GM12892 (cell line): ENCODE results near the gene RBM4.

Source experiments
- POLR2A ChIP-seq: IDR thresholded peaks from 2 replicates; pipeline ENCODE4 v1.6.1; 2011; ENCODE audit warnings: low read depth, low read length, control low read depth
- POLR2AphosphoS5 ChIP-seq: IDR thresholded peaks from 2 replicates; pipeline ENCODE4 v1.6.1; 2011; ENCODE audit warnings: low read depth, low read length, control low read depth
- TAF1 ChIP-seq: IDR thresholded peaks from 2 replicates; pipeline ENCODE4 v1.6.1; 2011; ENCODE audit warnings: low read depth, mild to moderate bottlenecking, control low read depth, low read length, borderline replicate concordance

DNA sequence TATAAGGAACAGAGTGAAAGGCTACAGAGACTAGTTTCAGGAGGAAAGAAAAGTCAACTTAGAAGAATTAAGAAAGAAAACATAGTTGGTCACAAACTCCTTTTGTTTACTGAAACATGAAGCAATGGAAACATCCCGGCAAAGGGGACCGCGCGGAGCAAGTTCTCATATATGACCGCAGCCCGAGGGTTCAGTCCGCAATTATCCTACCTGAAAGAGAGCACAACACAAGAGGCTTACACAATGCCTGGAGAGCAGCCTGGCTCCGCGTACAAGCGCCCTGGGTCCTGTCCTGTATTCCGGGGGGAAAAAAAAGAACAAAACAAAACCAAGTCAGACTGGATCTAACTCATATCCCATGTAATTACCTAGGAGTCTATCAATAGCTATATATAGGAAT, 26.9 kb downstream of the RBM4 start:
- TF ChIP-seq POLR2AphosphoS5 (no peak), POLR2A (0 out of 2 replicates have a peak, but pooled peaks have one; percentile 3), TAF1 (no peak)
